Natural killer cell (primary cell): ENCODE measurements around the gene ADAMTS3. TPM values are rescaled to one million over a fixed set of nuclear protein-coding genes. Genes with fewer than 3 reads are reported as not detected.

Experiments used
- ATAC-seq, 3 donors: fragments of 150-1000 bp in 2 of 3; fragments of 200-7000 bp in 1 of 3; cut with Tn5 transposase; 1 replicate in 1 of 3; 2 replicates in 2 of 3; pipeline ENCODE4 v1.10.0; 2021; ENCODE audit warnings: mild to moderate bottlenecking in 2 of 3, moderate library complexity in 2 of 3
- DNase-seq, 2 donors: peaks; one replicate each; pipeline versions ENCODE4 v3.0.0 to v3.0.0-alpha.2; 2013 to 2021; ENCODE audit warnings: mixed read lengths in 1 of 2
- H3K27ac ChIP-seq: one replicate; pipeline ENCODE4 v1.5.1; 2013; ENCODE audit warnings: mild to moderate bottlenecking, low read length
- H3K27me3 ChIP-seq: one replicate; pipeline ENCODE4 v1.6.1; 2013; ENCODE audit warnings: low read length; ENCODE audit not compliant: control insufficient read depth, insufficient read depth
- H3K36me3 ChIP-seq: one replicate; pipeline ENCODE4 v1.6.1; 2013; ENCODE audit warnings: low read length; ENCODE audit not compliant: control insufficient read depth, insufficient read depth
- H3K4me1 ChIP-seq: one replicate; pipeline ENCODE4 v1.6.1; 2013; ENCODE audit warnings: low read length; ENCODE audit not compliant: control insufficient read depth, insufficient read depth
- H3K4me3 ChIP-seq: one replicate; pipeline ENCODE4 v1.5.1; 2013; ENCODE audit warnings: low read length
- H3K9me3 ChIP-seq: one replicate; pipeline ENCODE4 v1.6.1; 2013; ENCODE audit warnings: low read length; ENCODE audit not compliant: control insufficient read depth, insufficient read depth
- H3K27ac Mint-ChIP-seq, 2 donors: one replicate each; pipeline ENCODE4 v1.8.0; 2022; ENCODE audit warnings: mild to moderate bottlenecking in 2 of 2, mixed read lengths in 2 of 2, moderate library complexity in 1 of 2
- H3K27me3 Mint-ChIP-seq, 2 donors: one replicate each; pipeline ENCODE4 v1.8.0; 2022; ENCODE audit warnings: low read depth in 2 of 2, mixed read lengths in 2 of 2
- H3K36me3 Mint-ChIP-seq: one replicate; pipeline ENCODE4 v1.8.0; 2022; ENCODE audit warnings: mixed read lengths
- H3K4me1 Mint-ChIP-seq, 2 donors: one replicate each; pipeline ENCODE4 v1.8.0; 2022; ENCODE audit warnings: mixed read lengths in 2 of 2
- H3K4me3 Mint-ChIP-seq: one replicate; pipeline ENCODE4 v1.8.0; 2022; ENCODE audit warnings: mild to moderate bottlenecking, moderate library complexity, mixed read lengths
- H3K9me3 Mint-ChIP-seq, 2 donors: one replicate each; pipeline ENCODE4 v1.8.0; 2022; ENCODE audit warnings: mixed read lengths in 2 of 2
- WGBS: methylation state at CpG from one replicate; pipeline ENCODE4 v1.1.7; 2013; ENCODE audit warnings: missing lambda C conversion rate; ENCODE audit not compliant: insufficient coverage; 5-methylcytosine and 5-hydroxymethylcytosine counted together
- intact Hi-C: fragments of 100-400 bp; cut with micrococcal nuclease; formaldehyde crosslinking; loops from one replicate; pipeline ENCODE4 v1.14.2; 2022
- total RNA-seq, 4 donors: library from RNA; stranded (reverse); fragments of 120-200 nt in 1 of 4; gene quantifications; one replicate each; pipeline versions ENCODE4 v1.2.3 to v1.2.4, GENCODE V29; 2013 to 2022
- TF ChIP-seq, protein P1 (sequence below): fragments of 200-600 bp; IDR thresholded peaks from one replicate; pipeline ENCODE4 v1.8.0; 2022; ENCODE audit warnings: antibody characterized with exemption

ADAMTS3 gene
- total RNA-seq, 3 donors from 2014 or later (not counting 1 experiment from before 2014, with no cell fraction given) = 0.30 TPM; not detected in 2

DNA sequence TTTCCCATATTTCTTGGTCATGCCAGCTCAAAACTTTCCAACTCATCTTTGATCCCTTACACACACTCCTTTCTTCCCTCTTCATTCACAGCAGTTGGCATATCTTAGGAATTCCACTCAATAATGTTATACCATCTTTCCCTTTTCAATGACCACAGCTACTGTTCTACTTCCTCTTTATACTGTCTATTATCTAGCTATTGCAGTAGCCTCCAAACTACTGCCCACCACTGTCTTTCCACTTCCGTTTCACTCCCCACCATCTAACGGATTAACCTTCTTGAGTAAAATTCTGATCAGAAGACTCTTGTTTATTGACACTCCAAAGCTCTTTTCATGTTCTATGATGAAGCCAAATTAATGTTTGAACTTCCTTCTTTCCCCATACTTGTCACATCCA is 55.8 kb downstream of the ADAMTS3 start:
- Mint-ChIP-seq H3K4me3 (no peak overlapping the region), H3K36me3 (no peaks in the 10 kb centered on the region), H3K4me1 (no peaks in the 10 kb centered on the region), H3K27ac (no peak overlapping the region), H3K27me3 (no peaks in the 10 kb centered on the region), H3K9me3 (peaks cover 2 to 6% of the 10 kb centered on the region in 2 donors)
- ATAC-seq (no peak), DNase-seq (no peak)
- TF ChIP-seq, protein P1, sequence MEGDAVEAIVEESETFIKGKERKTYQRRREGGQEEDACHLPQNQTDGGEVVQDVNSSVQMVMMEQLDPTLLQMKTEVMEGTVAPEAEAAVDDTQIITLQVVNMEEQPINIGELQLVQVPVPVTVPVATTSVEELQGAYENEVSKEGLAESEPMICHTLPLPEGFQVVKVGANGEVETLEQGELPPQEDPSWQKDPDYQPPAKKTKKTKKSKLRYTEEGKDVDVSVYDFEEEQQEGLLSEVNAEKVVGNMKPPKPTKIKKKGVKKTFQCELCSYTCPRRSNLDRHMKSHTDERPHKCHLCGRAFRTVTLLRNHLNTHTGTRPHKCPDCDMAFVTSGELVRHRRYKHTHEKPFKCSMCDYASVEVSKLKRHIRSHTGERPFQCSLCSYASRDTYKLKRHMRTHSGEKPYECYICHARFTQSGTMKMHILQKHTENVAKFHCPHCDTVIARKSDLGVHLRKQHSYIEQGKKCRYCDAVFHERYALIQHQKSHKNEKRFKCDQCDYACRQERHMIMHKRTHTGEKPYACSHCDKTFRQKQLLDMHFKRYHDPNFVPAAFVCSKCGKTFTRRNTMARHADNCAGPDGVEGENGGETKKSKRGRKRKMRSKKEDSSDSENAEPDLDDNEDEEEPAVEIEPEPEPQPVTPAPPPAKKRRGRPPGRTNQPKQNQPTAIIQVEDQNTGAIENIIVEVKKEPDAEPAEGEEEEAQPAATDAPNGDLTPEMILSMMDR = no peak
- Histone ChIP-seq H3K4me1 (no peaks in the 10 kb centered on the region), H3K4me3 (no peak overlapping the region), H3K9me3 (no peaks in the 10 kb centered on the region), H3K36me3 (no peaks in the 10 kb centered on the region), H3K27ac (no peak overlapping the region), H3K27me3 (no peaks in the 10 kb centered on the region)
- intact Hi-C loops = no loop called here
- 75% methylated on average over 2 of the region's 2 CpGs for WGBS

DNA sequence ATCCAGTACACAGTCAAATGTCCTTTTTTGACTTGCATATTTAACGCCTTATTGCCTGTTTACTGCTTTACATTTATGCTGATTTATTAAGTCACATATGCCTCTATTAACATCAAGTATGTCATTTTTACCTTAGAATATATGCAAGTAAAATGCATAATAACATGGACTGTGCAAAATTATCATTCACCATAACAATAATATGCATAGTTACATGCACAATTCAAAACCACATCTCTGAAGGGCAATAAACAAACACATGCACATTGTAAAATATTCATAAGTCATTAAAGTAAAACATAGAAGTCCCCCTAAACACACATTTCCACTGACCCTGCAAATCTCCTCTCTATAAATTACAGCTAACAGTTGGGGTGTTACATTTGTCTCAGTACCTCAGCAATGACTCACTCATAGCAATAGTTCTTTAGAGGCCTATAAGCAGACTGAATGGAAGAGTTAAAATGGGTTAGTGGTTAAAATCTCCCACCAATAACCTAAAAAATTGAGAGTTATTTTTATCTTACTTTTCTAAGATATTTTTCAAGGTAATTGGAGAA is 61.1 kb downstream of the ADAMTS3 start:
- H3K27ac Mint-ChIP-seq = no peak overlapping the region
- no CpG with 5 or more reads among the region's 1 CpG for WGBS
- H3K9me3 Mint-ChIP-seq = peaks cover 4 to 6% of the 10 kb centered on the region in 2 donors
- Histone ChIP-seq H3K36me3 (no peaks in the 10 kb centered on the region), H3K4me1 (no peaks in the 10 kb centered on the region), H3K27me3 (no peaks in the 10 kb centered on the region), H3K9me3 (no peaks in the 10 kb centered on the region), H3K27ac (no peak overlapping the region), H3K4me3 (no peak overlapping the region)
- DNase-seq (no peak), ATAC-seq (no peak)
- H3K36me3 Mint-ChIP-seq = no peaks in the 10 kb centered on the region
- no peaks in the 10 kb centered on the region for H3K4me1 Mint-ChIP-seq
- intact Hi-C loops = no loop called here
- no peaks in the 10 kb centered on the region for H3K27me3 Mint-ChIP-seq
- TF ChIP-seq, protein P1 = no peak
- no peak overlapping the region for H3K4me3 Mint-ChIP-seq

DNA sequence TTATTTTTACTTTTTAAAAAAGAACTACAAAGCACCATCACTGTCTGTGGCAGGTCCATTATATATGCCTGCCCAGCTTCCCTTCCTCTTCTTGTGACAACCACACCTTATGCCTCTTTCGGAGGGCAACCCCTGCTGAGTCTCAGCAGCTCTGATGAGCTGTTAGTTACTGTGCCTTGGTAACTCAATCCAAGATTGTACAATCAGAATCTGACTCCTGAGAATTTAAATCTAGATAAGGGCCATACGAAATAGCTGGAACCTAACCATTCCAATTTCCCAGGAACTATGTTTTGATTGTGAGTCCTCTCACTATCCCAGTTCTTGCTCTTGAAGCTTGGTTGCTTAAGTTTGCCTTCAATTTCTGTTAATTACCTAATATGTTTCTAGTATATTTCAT is 61.9 kb downstream of the ADAMTS3 start:
- Histone ChIP-seq H3K27ac (no peak overlapping the region), H3K4me3 (no peak overlapping the region), H3K4me1 (no peaks in the 10 kb centered on the region), H3K36me3 (no peaks in the 10 kb centered on the region), H3K27me3 (no peaks in the 10 kb centered on the region), H3K9me3 (no peaks in the 10 kb centered on the region)
- Mint-ChIP-seq H3K36me3 (no peaks in the 10 kb centered on the region), H3K4me1 (no peaks in the 10 kb centered on the region), H3K27me3 (no peaks in the 10 kb centered on the region), H3K4me3 (no peak overlapping the region), H3K9me3 (peaks cover 4 to 6% of the 10 kb centered on the region in 2 donors), H3K27ac (no peak overlapping the region)
- ATAC-seq (no peak), DNase-seq (no peak)
- TF ChIP-seq, protein P1 = no peak
- intact Hi-C loops = no loop called here
- 85% methylated on average over 1 of the region's 2 CpGs for WGBS

DNA sequence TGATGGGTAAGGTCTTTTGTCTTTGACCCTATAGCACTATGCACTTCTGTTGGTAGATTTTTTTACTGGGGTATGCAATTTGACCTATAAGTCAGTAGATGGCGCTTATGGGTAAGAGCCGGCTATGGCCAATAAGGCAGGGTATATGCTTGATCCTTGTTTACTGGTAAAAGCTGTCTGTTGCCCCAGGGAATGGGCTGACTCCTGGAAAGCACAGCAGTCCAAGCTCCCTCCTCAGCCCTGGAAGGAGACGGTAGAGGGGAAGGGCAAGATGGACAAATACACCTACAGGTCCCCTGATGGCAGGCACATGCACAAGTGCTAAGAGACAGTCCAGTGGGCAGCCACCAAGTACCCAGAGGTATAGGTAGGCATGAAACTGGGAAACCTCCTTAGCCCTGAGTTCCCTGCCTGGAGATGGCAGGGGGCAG is 63.7 kb downstream of the ADAMTS3 start:
- Mint-ChIP-seq H3K4me1 (no peaks in the 10 kb centered on the region), H3K27ac (no peak overlapping the region), H3K4me3 (no peak overlapping the region), H3K9me3 (peaks cover 3 to 4% of the 10 kb centered on the region in 2 donors), H3K27me3 (no peaks in the 10 kb centered on the region), H3K36me3 (no peaks in the 10 kb centered on the region)
- no peak for ATAC-seq
- H3K9me3 ChIP-seq = no peaks in the 10 kb centered on the region
- no peak overlapping the region for H3K27ac ChIP-seq
- no peak overlapping the region for H3K4me3 ChIP-seq
- H3K27me3 ChIP-seq = no peaks in the 10 kb centered on the region
- intact Hi-C loops = no loop called here
- no peaks in the 10 kb centered on the region for H3K4me1 ChIP-seq
- DNase-seq = peak in 1 of 2 donors; percentile 2
- 20% methylated on average over 3 of the region's 3 CpGs for WGBS
- no peaks in the 10 kb centered on the region for H3K36me3 ChIP-seq
- TF ChIP-seq, protein P1 = no peak
